SU-DHL-6 (cell line): ENCODE measurements around the gene MUC13.

ENCODE experiments used
- H2AFZ ChIP-seq: fragments of 200-600 bp; sonication (generic); 2 replicates; pipeline ENCODE4 v1.6.1; 2014; ENCODE audit warnings: low read depth, mild to moderate bottlenecking, moderate library complexity, mixed read lengths, antibody characterized with exemption, low read length; ENCODE audit not compliant: severe bottlenecking
- H3F3A ChIP-seq: fragments of 200-600 bp; shearing (Covaris generic); 2 replicates; pipeline ENCODE4 v1.6.0; 2016; ENCODE audit warnings: antibody characterized with exemption, mild to moderate bottlenecking; ENCODE audit not compliant: insufficient read depth
- H3K27ac ChIP-seq: fragments of 200-600 bp; sonication (generic); 2 replicates; pipeline ENCODE4 v1.5.1; 2016; ENCODE audit warnings: low read depth, mild to moderate bottlenecking, low read length, moderate library complexity, mixed read lengths
- H3K27me3 ChIP-seq: fragments of 200-600 bp; sonication (generic), shearing (Covaris generic); 2 replicates; pipeline ENCODE4 v1.6.0; 2014; ENCODE audit warnings: mild to moderate bottlenecking, low read length
- H3K36me3 ChIP-seq: fragments of 200-600 bp; sonication (generic); 2 replicates; pipeline ENCODE4 v1.6.1; 2014; ENCODE audit warnings: mild to moderate bottlenecking, low read length, mixed read lengths
- H3K4me2 ChIP-seq: fragments of 300-600, 200-600 bp; shearing (Covaris generic), sonication (generic); 2 replicates; pipeline ENCODE4 v1.6.0; 2014; ENCODE audit warnings: low read length, low read depth, mild to moderate bottlenecking; ENCODE audit not compliant: poor library complexity, severe bottlenecking
- H3K4me3 ChIP-seq: fragments of 200-600 bp; sonication (generic); 2 replicates; pipeline ENCODE4 v1.5.1; 2014; ENCODE audit warnings: antibody characterized with exemption, low read length, mild to moderate bottlenecking, mixed read lengths; ENCODE audit not compliant: insufficient read depth, poor library complexity, severe bottlenecking
- H3K79me2 ChIP-seq: fragments of 200-600 bp; sonication (generic); 2 replicates; pipeline ENCODE4 v1.6.1; 2014; ENCODE audit warnings: mild to moderate bottlenecking, low read length, moderate library complexity; ENCODE audit not compliant: insufficient read depth
- H3K9ac ChIP-seq: fragments of 200-600 bp; sonication (generic); 2 replicates; pipeline ENCODE4 v1.7.0; 2014; ENCODE audit warnings: mild to moderate bottlenecking, low read length
- H3K9me2 ChIP-seq: fragments of 200-600 bp; sonication (generic); replicated peaks from 2 replicates; pipeline ENCODE4 v1.6.1; 2014; ENCODE audit warnings: low read length; ENCODE audit not compliant: insufficient read depth
- H3K9me3 ChIP-seq: fragments of 200-600 bp; sonication (generic); 2 replicates; pipeline ENCODE4 v1.6.1; 2014; ENCODE audit warnings: low read length, mixed read lengths; ENCODE audit not compliant: insufficient read depth
- H4K20me1 ChIP-seq: fragments of 200-600 bp; sonication (generic); 2 replicates; pipeline ENCODE4 v1.6.1; 2014; ENCODE audit warnings: low read depth, mild to moderate bottlenecking, antibody characterized with exemption, low read length, moderate library complexity, mixed read lengths
- CTCF ChIP-seq: fragments of 200-600 bp; sonication (generic); IDR thresholded peaks from one replicate; pipeline ENCODE4 v1.5.1; 2017; ENCODE audit warnings: antibody characterized with exemption, mild to moderate bottlenecking, low read length, moderate library complexity; ENCODE audit not compliant: insufficient read depth, poor library complexity, severe bottlenecking
- EZH2phosphoT487 ChIP-seq: fragments of 200-600 bp; sonication (generic), shearing (Covaris generic); conservative IDR thresholded peaks from 2 replicates; pipeline ENCODE4 v1.6.1; 2018; ENCODE audit warnings: mild to moderate bottlenecking, antibody characterized with exemption, low read length, moderate library complexity, mixed read lengths

Gene MUC13

GRCh38 chr3:124972457-124972856 lies 37.9 kb upstream of the MUC13 start:
- TF ChIP-seq CTCF: no peak
- TF ChIP-seq EZH2phosphoT487: no peak

GRCh38 chr3:124969963-124970722 lies 35.6 kb upstream of the MUC13 start:
- Histone ChIP-seq H3K79me2 (no peaks in the 10 kb centered on the region), H3K27ac (no peak overlapping the region), H3K9me3 (no peaks in the 10 kb centered on the region), H3K4me3 (no peak overlapping the region), H3K9ac (no peak overlapping the region), H3K4me2 (no peak overlapping the region), H3K36me3 (no peaks in the 10 kb centered on the region), H4K20me1 (no peaks in the 10 kb centered on the region), H2AFZ (no peak overlapping the region), H3K27me3 (no peaks in the 10 kb centered on the region), H3K9me2 (no peaks in the 10 kb centered on the region), H3F3A (no peaks in the 10 kb centered on the region)
- TF ChIP-seq CTCF: no peak
- no peak for TF ChIP-seq EZH2phosphoT487

More at GRCh38 chr3:124972457-124972856, 37.9 kb upstream of the MUC13 start:
- Histone ChIP-seq H3K79me2 (no peaks in the 10 kb centered on the region), H3K4me3 (no peak overlapping the region), H3K9ac (no peak overlapping the region), H4K20me1 (no peaks in the 10 kb centered on the region), H3K9me3 (no peaks in the 10 kb centered on the region), H3K36me3 (no peaks in the 10 kb centered on the region), H3K27me3 (no peaks in the 10 kb centered on the region), H2AFZ (no peak overlapping the region), H3F3A (no peaks in the 10 kb centered on the region), H3K27ac (no peak overlapping the region), H3K9me2 (no peaks in the 10 kb centered on the region), H3K4me2 (no peak overlapping the region)

GRCh38 chr3:124969190-124969589 lies 34.6 kb upstream of the MUC13 start:
- no peaks in the 10 kb centered on the region for H3K27me3 ChIP-seq
- H3F3A ChIP-seq: no peaks in the 10 kb centered on the region
- H3K9me2 ChIP-seq: no peaks in the 10 kb centered on the region
- no peak overlapping the region for H3K9ac ChIP-seq
- H3K36me3 ChIP-seq: no peaks in the 10 kb centered on the region
- H3K4me3 ChIP-seq: no peak overlapping the region
- no peak overlapping the region for H2AFZ ChIP-seq
- H3K79me2 ChIP-seq: no peaks in the 10 kb centered on the region
- H3K9me3 ChIP-seq: no peaks in the 10 kb centered on the region
- H3K4me2 ChIP-seq: no peak overlapping the region
- TF ChIP-seq EZH2phosphoT487: no peak
- no peak for TF ChIP-seq CTCF
- no peaks in the 10 kb centered on the region for H4K20me1 ChIP-seq
- no peak overlapping the region for H3K27ac ChIP-seq
